HG03159 (cell line): Measurements from ENCODE around the gene SBF2.
A peak's percentile ranks its signal among the peaks of the same experiment; 100 is the strongest.
"Not testable (repeated sequence)": the region's sequence is repeated elsewhere in the genome, so short reads cannot be mapped to it uniquely, and the experiment has no call there.

Source experiments
- ATAC-seq: cut with Tn5 transposase; IDR thresholded peaks from one replicate; pipeline ENCODE4 v1.9.1; 2021; ENCODE audit warnings: mild to moderate bottlenecking, moderate library complexity; ENCODE audit not compliant: unreplicated experiment

The SBF2 gene

GRCh38 chr11:10122326-10123197, 171.5 kb downstream of the SBF2 start:
- ATAC-seq: no peak

GRCh38 chr11:10118865-10119264, 175.2 kb downstream of the SBF2 start:
- no peak for ATAC-seq

GRCh38 chr11:10117709-10118351, 176.2 kb downstream of the SBF2 start:
- ATAC-seq: no peak

GRCh38 chr11:10116588-10116987, 177.4 kb downstream of the SBF2 start:
- no peak for ATAC-seq

GRCh38 chr11:10114593-10115404, 179.2 kb downstream of the SBF2 start:
- ATAC-seq: no peak

- ATAC-seq: no peak
Observed at GRCh38 chr11:10113852-10114251, 180.2 kb downstream of the SBF2 start.

- no peak for ATAC-seq
Observed at GRCh38 chr11:10109806-10110205, 184.2 kb downstream of the SBF2 start.

GRCh38 chr11:10108915-10109680, 184.9 kb downstream of the SBF2 start:
- ATAC-seq: no peak

- ATAC-seq: no peak
Observed at GRCh38 chr11:10107497-10107896, 186.5 kb downstream of the SBF2 start.

- ATAC-seq: no peak
Observed at GRCh38 chr11:10097615-10098014, 196.4 kb downstream of the SBF2 start.

- ATAC-seq: no peak
Observed at GRCh38 chr11:10096987-10097386, 197.0 kb downstream of the SBF2 start.

- no peak for ATAC-seq
Observed at GRCh38 chr11:10095412-10096208, 198.4 kb downstream of the SBF2 start.

- ATAC-seq: no peak
Observed at GRCh38 chr11:10092426-10092825, 201.6 kb downstream of the SBF2 start.

- ATAC-seq: no peak
Observed at GRCh38 chr11:10091314-10092045, 202.5 kb downstream of the SBF2 start.

GRCh38 chr11:10087923-10088225, 206.1 kb downstream of the SBF2 start:
- ATAC-seq: not testable (repeated sequence)

GRCh38 chr11:10087186-10087922, 206.7 kb downstream of the SBF2 start:
- no peak for ATAC-seq

GRCh38 chr11:10080138-10080537, 213.9 kb downstream of the SBF2 start:
- no peak for ATAC-seq

- ATAC-seq: peak; percentile 79
Observed at GRCh38 chr11:10076458-10077141, 217.4 kb downstream of the SBF2 start.
